Tibial nerve (tissue), 4 donors: Measurements from ENCODE around the gene PNPLA1. TPM values are rescaled to one million over a fixed set of nuclear protein-coding genes. Genes with fewer than 3 reads are reported as not detected.

Experiments
- DNase-seq, 2 donors: peaks; one replicate each; pipeline ENCODE4 v3.0.0-alpha.2; 2019; ENCODE audit warnings: low spot score in 2 of 2
- H3K27ac ChIP-seq, 4 donors: fragments of 200-600 bp; sonication (generic) in 3 of 4; one replicate each; pipeline ENCODE4 v1.5.1; 2017 to 2019; ENCODE audit warnings: mild to moderate bottlenecking in 1 of 4
- H3K27me3 ChIP-seq, 2 donors: fragments of 200-600 bp; sonication (generic) in 1 of 2; one replicate each; pipeline versions ENCODE4 v1.5.1 to v1.6.0; 2017 to 2019
- H3K36me3 ChIP-seq, 3 donors: fragments of 200-600 bp; sonication (generic); one replicate each; pipeline ENCODE4 v1.5.1; 2018 to 2019
- H3K4me1 ChIP-seq, 4 donors: fragments of 200-600 bp; sonication (generic) in 3 of 4; one replicate each; pipeline ENCODE4 v1.5.1; 2017 to 2019
- H3K4me3 ChIP-seq, 4 donors: fragments of 200-600 bp; sonication (generic) in 3 of 4; one replicate each; pipeline ENCODE4 v1.5.1; 2017 to 2019; ENCODE audit warnings: mild to moderate bottlenecking in 1 of 4, moderate library complexity in 1 of 4
- H3K9me3 ChIP-seq, 4 donors: fragments of 200-600 bp; sonication (generic) in 3 of 4; one replicate each; pipeline ENCODE4 v1.5.1; 2017 to 2019
- CTCF ChIP-seq, 5 experiments: fragments of 200-600 bp in 3 of 5; fragments of 450-650 bp in 2 of 5; sonication (generic) in 3 of 5; IDR thresholded peaks; one replicate each; pipeline ENCODE4 v1.5.1; 2016 to 2019; ENCODE audit warnings: antibody characterized with exemption in 5 of 5, mild to moderate bottlenecking in 3 of 5, moderate library complexity in 2 of 5
- EP300 ChIP-seq, 2 donors: sonication (generic); formaldehyde crosslinking; IDR thresholded peaks; one replicate each; pipeline ENCODE4 v1.6.1; 2017; ENCODE audit warnings: antibody characterized with exemption in 2 of 2, mild to moderate bottlenecking in 1 of 2
- POLR2A ChIP-seq, 2 donors: fragments of 450-650 bp; IDR thresholded peaks; one replicate each; pipeline ENCODE4 v1.6.1; 2017; ENCODE audit warnings: antibody characterized with exemption in 2 of 2, mild to moderate bottlenecking in 2 of 2, moderate library complexity in 2 of 2
- WGBS, 2 donors: methylation state at CpG; one replicate each; pipeline ENCODE4 v1.1.5; 2018; 5-methylcytosine and 5-hydroxymethylcytosine counted together
- total RNA-seq, 4 donors: library from RNA; depleted of rRNA; stranded (reverse); fragments of >200 nt; gene quantifications; one replicate each; pipeline ENCODE4 v1.1.0, GENCODE V29; 2016

PNPLA1 gene
- total RNA-seq, 4 donors from 2014 or later = 0.21 to 0.30 TPM; not detected in 2

GRCh38 chr6:36244641-36245280 is 25.1 kb upstream of the PNPLA1 start:
- Histone ChIP-seq H3K9me3 (no peaks in the 10 kb centered on the region), H3K4me3 (no peak overlapping the region), H3K36me3 (no peaks in the 10 kb centered on the region), H3K27me3 (no peaks in the 10 kb centered on the region), H3K27ac (no peak overlapping the region), H3K4me1 (peaks cover 0 to 49% (median 0%) of the 10 kb centered on the region in 4 donors)
- TF ChIP-seq EP300 (IDR thresholded peaks at IDR 0.05) (no peak), CTCF (IDR thresholded peaks at IDR 0.05) (no peak)
- no peak for DNase-seq
- WGBS, 2 donors = 75 to 76% methylated on average over 8 of the region's 8 CpGs

- H3K4me1 ChIP-seq = peaks cover 0 to 49% (median 2%) of the 10 kb centered on the region in 4 donors
These were observed 24.2 kb upstream of the PNPLA1 start for GRCh38 chr6:36245572-36246061.

GRCh38 chr6:36246506-36247268 is 23.2 kb upstream of the PNPLA1 start:
- no peaks in the 10 kb centered on the region for H3K27me3 ChIP-seq
- H3K36me3 ChIP-seq = no peaks in the 10 kb centered on the region
- TF ChIP-seq EP300 (IDR thresholded peaks at IDR 0.05) = no peak
- TF ChIP-seq POLR2A (IDR thresholded peaks at IDR 0.05) = no peak
- no peak for TF ChIP-seq CTCF (IDR thresholded peaks at IDR 0.05)
- 87 to 88% methylated on average over 22 of the region's 22 CpGs for WGBS, 2 donors
- peaks cover 0 to 43% (median 2%) of the 10 kb centered on the region in 4 donors for H3K4me1 ChIP-seq
- no peaks in the 10 kb centered on the region for H3K9me3 ChIP-seq
- no peak overlapping the region for H3K4me3 ChIP-seq
- peak overlapping the region in 2 of 4 donors; percentile 58 to 74 for H3K27ac ChIP-seq
- no peak for DNase-seq

More at GRCh38 chr6:36245572-36246061, 24.2 kb upstream of the PNPLA1 start:
- Histone ChIP-seq H3K9me3 (no peaks in the 10 kb centered on the region), H3K27me3 (no peaks in the 10 kb centered on the region), H3K4me3 (no peak overlapping the region), H3K27ac (peak overlapping the region in 1 of 4 donors; percentile 31), H3K36me3 (no peaks in the 10 kb centered on the region)
- TF ChIP-seq CTCF (IDR thresholded peaks at IDR 0.05) = no peak
- TF ChIP-seq EP300 (IDR thresholded peaks at IDR 0.05) = no peak
- no peak for TF ChIP-seq POLR2A (IDR thresholded peaks at IDR 0.05)
- WGBS, 2 donors = 62 to 68% methylated on average over 8 of the region's 8 CpGs
- no peak for DNase-seq

GRCh38 chr6:36247693-36248092 is 22.2 kb upstream of the PNPLA1 start:
- 59 to 64% methylated on average over 6 of the region's 6 CpGs for WGBS, 2 donors
- no peaks in the 10 kb centered on the region for H3K36me3 ChIP-seq
- DNase-seq = peak in 1 of 2 donors; percentile 19
- no peaks in the 10 kb centered on the region for H3K27me3 ChIP-seq
- H3K4me1 ChIP-seq = peaks cover 0 to 38% (median 2%) of the 10 kb centered on the region in 4 donors
- H3K9me3 ChIP-seq = no peaks in the 10 kb centered on the region
- TF ChIP-seq CTCF (IDR thresholded peaks at IDR 0.05) (no peak), EP300 (IDR thresholded peaks at IDR 0.05) (no peak), POLR2A (IDR thresholded peaks at IDR 0.05) (no peak)
- peak overlapping the region in 3 of 4 donors; percentile 12 to 74 (median 58) for H3K27ac ChIP-seq
- H3K4me3 ChIP-seq = no peak overlapping the region

GRCh38 chr6:36248980-36249379 is 20.9 kb upstream of the PNPLA1 start:
- H3K27ac ChIP-seq = peak overlapping the region in 2 of 4 donors; percentile 64 to 74
- DNase-seq = no peak
- no peaks in the 10 kb centered on the region for H3K9me3 ChIP-seq
- H3K27me3 ChIP-seq = no peaks in the 10 kb centered on the region
- 15 to 18% methylated on average over 1 of the region's 1 CpG for WGBS, 2 donors
- peaks cover 0 to 38% (median 2%) of the 10 kb centered on the region in 4 donors for H3K4me1 ChIP-seq
- TF ChIP-seq EP300 (IDR thresholded peaks at IDR 0.05) (peak in 1 of 2 donors; percentile 26), POLR2A (IDR thresholded peaks at IDR 0.05) (no peak)
- no peaks in the 10 kb centered on the region for H3K36me3 ChIP-seq
- no peak overlapping the region for H3K4me3 ChIP-seq
